ENCODE results near the gene CLCN3. TPM values are rescaled to one million over a fixed set of nuclear protein-coding genes. Genes with fewer than 3 reads are reported as not detected.

The CLCN3 gene
- total and polyA plus RNA-seq, 9 donors, result 11.8 to 38.5 (median 29.6) TPM

DNA sequence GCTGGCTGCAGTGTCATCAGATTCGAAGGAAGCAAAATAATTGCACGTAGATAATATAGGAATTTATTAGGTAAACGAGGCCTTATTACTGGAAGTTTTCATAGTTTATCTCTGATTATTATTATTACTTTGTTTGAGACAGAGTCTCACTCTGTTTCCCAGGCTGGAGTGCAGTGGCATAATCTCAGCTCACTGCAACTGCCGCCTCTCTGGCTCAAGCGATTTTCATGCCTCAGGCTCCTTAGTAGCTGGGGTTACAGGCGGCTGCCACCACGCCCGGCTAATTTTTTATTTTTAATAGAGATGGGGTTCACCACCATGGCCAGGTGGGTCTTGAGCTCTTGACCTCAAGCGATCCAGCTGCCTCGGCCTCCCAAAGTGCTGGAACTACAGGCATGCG lies 12.5 kb downstream of the CLCN3 start:
- H3K4me3 ChIP-seq, result no peak overlapping the region
- no peaks in the 10 kb centered on the region for H3K9me3 ChIP-seq
- 80 to 88% (median 81%) methylated on average over 11 of the region's 11 CpGs for WGBS, 3 donors
- intact Hi-C loops (cut with DNase I), result no loop called here
- no peak overlapping the region for H3K27ac ChIP-seq
- H3K4me1 ChIP-seq (ENCODE audit: insufficient read depth), result no peaks in the 10 kb centered on the region
- TF ChIP-seq, protein P1, sequence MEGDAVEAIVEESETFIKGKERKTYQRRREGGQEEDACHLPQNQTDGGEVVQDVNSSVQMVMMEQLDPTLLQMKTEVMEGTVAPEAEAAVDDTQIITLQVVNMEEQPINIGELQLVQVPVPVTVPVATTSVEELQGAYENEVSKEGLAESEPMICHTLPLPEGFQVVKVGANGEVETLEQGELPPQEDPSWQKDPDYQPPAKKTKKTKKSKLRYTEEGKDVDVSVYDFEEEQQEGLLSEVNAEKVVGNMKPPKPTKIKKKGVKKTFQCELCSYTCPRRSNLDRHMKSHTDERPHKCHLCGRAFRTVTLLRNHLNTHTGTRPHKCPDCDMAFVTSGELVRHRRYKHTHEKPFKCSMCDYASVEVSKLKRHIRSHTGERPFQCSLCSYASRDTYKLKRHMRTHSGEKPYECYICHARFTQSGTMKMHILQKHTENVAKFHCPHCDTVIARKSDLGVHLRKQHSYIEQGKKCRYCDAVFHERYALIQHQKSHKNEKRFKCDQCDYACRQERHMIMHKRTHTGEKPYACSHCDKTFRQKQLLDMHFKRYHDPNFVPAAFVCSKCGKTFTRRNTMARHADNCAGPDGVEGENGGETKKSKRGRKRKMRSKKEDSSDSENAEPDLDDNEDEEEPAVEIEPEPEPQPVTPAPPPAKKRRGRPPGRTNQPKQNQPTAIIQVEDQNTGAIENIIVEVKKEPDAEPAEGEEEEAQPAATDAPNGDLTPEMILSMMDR (IDR thresholded peaks at IDR 0.05), result no peak
- TF ChIP-seq POLR2A (IDR thresholded peaks at IDR 0.05), result no peak
- no peak for TF ChIP-seq EP300 (IDR thresholded peaks at IDR 0.05)
- no peaks in the 10 kb centered on the region for H3K27me3 ChIP-seq
- no peak for DNase-seq
- no peaks in the 10 kb centered on the region for H3K36me3 ChIP-seq

DNA sequence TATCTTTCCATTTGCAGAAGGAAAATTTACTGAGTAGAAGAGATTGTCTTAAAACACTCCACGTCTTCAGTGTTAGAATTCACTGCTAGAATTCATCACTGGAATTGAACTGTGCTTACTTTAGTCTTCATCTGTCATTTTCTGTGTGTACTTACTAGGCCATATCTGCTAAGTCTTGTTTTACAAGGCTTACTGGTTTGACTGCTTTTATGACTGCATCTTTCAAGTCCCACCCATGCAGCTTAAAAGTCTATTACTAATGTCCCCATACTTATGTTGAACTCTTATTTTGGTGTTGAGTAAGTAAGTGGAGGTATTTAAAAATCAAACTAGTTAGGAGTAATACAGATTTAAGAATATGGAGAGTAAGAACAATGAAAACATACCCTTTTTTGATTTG lies 14.6 kb downstream of the CLCN3 start:
- H3K27me3 ChIP-seq, result no peaks in the 10 kb centered on the region
- no peaks in the 10 kb centered on the region for H3K4me1 ChIP-seq (ENCODE audit: insufficient read depth)
- intact Hi-C loops (cut with DNase I), result no loop called here
- TF ChIP-seq, protein P1 (IDR thresholded peaks at IDR 0.05), result no peak
- no peak for TF ChIP-seq POLR2A (IDR thresholded peaks at IDR 0.05)
- TF ChIP-seq EP300 (IDR thresholded peaks at IDR 0.05), result no peak
- WGBS, 3 donors, result 86 to 96% (median 92%) methylated on average over 1 of the region's 1 CpG
- no peaks in the 10 kb centered on the region for H3K36me3 ChIP-seq
- H3K4me3 ChIP-seq, result no peak overlapping the region
- no peak overlapping the region for H3K27ac ChIP-seq
- no peak for DNase-seq
- no peaks in the 10 kb centered on the region for H3K9me3 ChIP-seq

DNA sequence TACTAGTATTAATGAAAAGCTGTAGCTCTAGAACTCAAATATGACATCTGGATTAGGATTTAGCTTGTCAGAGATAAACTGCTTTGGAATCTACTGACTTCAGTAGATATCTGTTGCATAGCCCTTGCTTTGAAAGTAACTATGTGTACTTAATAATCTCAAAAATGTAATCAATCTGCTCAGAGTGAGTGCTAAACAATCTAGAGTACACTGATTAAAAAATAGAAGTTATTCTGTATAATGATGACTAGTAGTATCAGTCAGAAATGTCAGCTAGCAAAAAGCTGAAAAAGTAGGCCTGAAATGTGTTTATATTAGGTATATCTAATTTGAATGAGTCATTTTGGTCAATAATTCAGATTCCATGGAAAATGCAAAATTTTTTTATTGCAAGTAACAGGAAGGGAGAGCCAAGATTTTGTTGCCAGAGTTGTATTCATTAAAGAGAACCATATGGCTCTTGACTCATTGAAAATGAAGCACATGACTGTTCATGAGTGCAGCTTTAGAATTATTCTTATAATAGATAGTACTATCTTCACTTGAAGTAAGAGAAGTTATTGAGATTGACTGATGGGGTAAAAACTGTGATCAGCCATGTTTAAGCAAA lies 20.0 kb downstream of the CLCN3 start:
- no peaks in the 10 kb centered on the region for H3K36me3 ChIP-seq
- no peak overlapping the region for H3K27ac ChIP-seq
- intact Hi-C loops (cut with DNase I), result no loop called here

DNA sequence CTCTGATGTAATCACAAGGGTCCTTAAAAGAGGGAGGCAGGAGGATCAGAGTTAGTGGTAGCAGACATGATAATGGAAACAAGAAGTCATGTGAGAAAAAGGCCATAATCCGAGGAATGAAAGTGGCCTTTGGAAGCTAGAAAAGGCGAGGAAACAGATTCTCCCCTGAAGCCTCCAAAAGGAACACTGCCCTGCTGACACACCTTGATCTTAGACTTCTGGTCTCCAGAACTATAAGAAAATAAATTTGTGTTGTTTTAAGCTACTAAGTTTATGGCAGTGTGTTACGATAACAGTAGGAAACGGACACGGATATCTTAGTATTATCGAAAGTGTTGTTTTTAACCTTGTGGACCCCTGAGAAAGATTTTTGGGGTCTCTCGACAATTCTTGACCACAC lies 24.4 kb downstream of the CLCN3 start:
- no peak for DNase-seq
- Histone ChIP-seq H3K27me3 (no peaks in the 10 kb centered on the region), H3K27ac (no peak overlapping the region), H3K9me3 (no peaks in the 10 kb centered on the region), H3K36me3 (no peaks in the 10 kb centered on the region), H3K4me3 (no peak overlapping the region), H3K4me1 (ENCODE audit: insufficient read depth) (no peaks in the 10 kb centered on the region)
- 89 to 94% (median 93%) methylated on average over 7 of the region's 7 CpGs for WGBS, 3 donors
- intact Hi-C loops (cut with DNase I), result no loop called here
- TF ChIP-seq EP300 (IDR thresholded peaks at IDR 0.05) (no peak), POLR2A (IDR thresholded peaks at IDR 0.05) (no peak)
- TF ChIP-seq, protein P1 (IDR thresholded peaks at IDR 0.05), result no peak

More for the DNA sequence above, 20.0 kb downstream of the CLCN3 start:
- Histone ChIP-seq H3K4me3 (no peak overlapping the region), H3K27me3 (no peaks in the 10 kb centered on the region), H3K9me3 (no peaks in the 10 kb centered on the region), H3K4me1 (ENCODE audit: insufficient read depth) (no peaks in the 10 kb centered on the region)
- TF ChIP-seq, protein P1 (IDR thresholded peaks at IDR 0.05), result no peak
- TF ChIP-seq POLR2A (IDR thresholded peaks at IDR 0.05), result no peak
- TF ChIP-seq EP300 (IDR thresholded peaks at IDR 0.05), result no peak
- no peak for DNase-seq
